ENCODE results near the gene RPA3.
A peak's percentile ranks its signal among the peaks of the same experiment; 100 is the strongest.

RPA3 gene

GRCh38 chr7:7653593-7654187 lies 64.7 kb downstream of the RPA3 start:
- Histone ChIP-seq H3K27me3 (ENCODE audit: control insufficient read depth in 1 of 2, insufficient read depth in 2 of 2, low read length in 2 of 2) (no peaks in the 10 kb centered on the region), H3K36me3 (ENCODE audit: control insufficient read depth in 2 of 2, insufficient read depth in 2 of 2, low read length in 2 of 2) (no peaks in the 10 kb centered on the region), H3K9ac (ENCODE audit: low read length in 2 of 2) (no peak overlapping the region), H3K9me3 (ENCODE audit: control insufficient read depth in 2 of 2, low read length in 2 of 2) (no peaks in the 10 kb centered on the region), H3K4me3 (ENCODE audit: low read length in 2 of 2) (no peak overlapping the region), H3K27ac (ENCODE audit: low read length) (no peak overlapping the region), H3K4me1 (ENCODE audit: control insufficient read depth, insufficient read depth, low read length) (no peaks in the 10 kb centered on the region)

GRCh38 chr7:7652798-7653540 lies 65.4 kb downstream of the RPA3 start:
- H3K4me1 ChIP-seq (ENCODE audit: control insufficient read depth, insufficient read depth, low read length) = no peaks in the 10 kb centered on the region
- H3K36me3 ChIP-seq (ENCODE audit: control insufficient read depth in 2 of 2, insufficient read depth in 2 of 2, low read length in 2 of 2) = no peaks in the 10 kb centered on the region
- no peaks in the 10 kb centered on the region for H3K27me3 ChIP-seq (ENCODE audit: control insufficient read depth in 1 of 2, insufficient read depth in 2 of 2, low read length in 2 of 2)
- no peaks in the 10 kb centered on the region for H3K9me3 ChIP-seq (ENCODE audit: control insufficient read depth in 2 of 2, low read length in 2 of 2)
- no peak overlapping the region for H3K9ac ChIP-seq (ENCODE audit: low read length in 2 of 2)
- no peak overlapping the region for H3K27ac ChIP-seq (ENCODE audit: low read length)
- H3K4me3 ChIP-seq (ENCODE audit: low read length in 2 of 2) = no peak overlapping the region

GRCh38 chr7:7651479-7651878 lies 66.9 kb downstream of the RPA3 start:
- H3K9ac ChIP-seq (ENCODE audit: low read length in 2 of 2) = no peak overlapping the region
- H3K4me1 ChIP-seq (ENCODE audit: control insufficient read depth, insufficient read depth, low read length) = no peaks in the 10 kb centered on the region
- no peak overlapping the region for H3K4me3 ChIP-seq (ENCODE audit: low read length in 2 of 2)
- H3K27ac ChIP-seq (ENCODE audit: low read length) = no peak overlapping the region
- no peaks in the 10 kb centered on the region for H3K9me3 ChIP-seq (ENCODE audit: control insufficient read depth in 2 of 2, low read length in 2 of 2)
- no peaks in the 10 kb centered on the region for H3K27me3 ChIP-seq (ENCODE audit: control insufficient read depth in 1 of 2, insufficient read depth in 2 of 2, low read length in 2 of 2)
- H3K36me3 ChIP-seq (ENCODE audit: control insufficient read depth in 2 of 2, insufficient read depth in 2 of 2, low read length in 2 of 2) = no peaks in the 10 kb centered on the region

- Histone ChIP-seq H3K9ac (ENCODE audit: low read length in 2 of 2) (no peak overlapping the region), H3K27me3 (ENCODE audit: control insufficient read depth in 1 of 2, insufficient read depth in 2 of 2, low read length in 2 of 2) (no peaks in the 10 kb centered on the region), H3K27ac (ENCODE audit: low read length) (no peak overlapping the region), H3K4me3 (ENCODE audit: low read length in 2 of 2) (no peak overlapping the region), H3K4me1 (ENCODE audit: control insufficient read depth, insufficient read depth, low read length) (no peaks in the 10 kb centered on the region), H3K36me3 (ENCODE audit: control insufficient read depth in 2 of 2, insufficient read depth in 2 of 2, low read length in 2 of 2) (no peaks in the 10 kb centered on the region), H3K9me3 (ENCODE audit: control insufficient read depth in 2 of 2, low read length in 2 of 2) (no peaks in the 10 kb centered on the region)
Measured at GRCh38 chr7:7650682-7651206, 67.7 kb downstream of the RPA3 start.

GRCh38 chr7:7647495-7648036 lies 70.8 kb downstream of the RPA3 start:
- no peak overlapping the region for H3K4me3 ChIP-seq (ENCODE audit: low read length in 2 of 2)
- H3K4me1 ChIP-seq (ENCODE audit: control insufficient read depth, insufficient read depth, low read length) = no peaks in the 10 kb centered on the region
- H3K36me3 ChIP-seq (ENCODE audit: control insufficient read depth in 2 of 2, insufficient read depth in 2 of 2, low read length in 2 of 2) = no peaks in the 10 kb centered on the region
- no peak overlapping the region for H3K27ac ChIP-seq (ENCODE audit: low read length)
- no peak overlapping the region for H3K9ac ChIP-seq (ENCODE audit: low read length in 2 of 2)
- no peaks in the 10 kb centered on the region for H3K27me3 ChIP-seq (ENCODE audit: control insufficient read depth in 1 of 2, insufficient read depth in 2 of 2, low read length in 2 of 2)
- no peaks in the 10 kb centered on the region for H3K9me3 ChIP-seq (ENCODE audit: control insufficient read depth in 2 of 2, low read length in 2 of 2)

DNA sequence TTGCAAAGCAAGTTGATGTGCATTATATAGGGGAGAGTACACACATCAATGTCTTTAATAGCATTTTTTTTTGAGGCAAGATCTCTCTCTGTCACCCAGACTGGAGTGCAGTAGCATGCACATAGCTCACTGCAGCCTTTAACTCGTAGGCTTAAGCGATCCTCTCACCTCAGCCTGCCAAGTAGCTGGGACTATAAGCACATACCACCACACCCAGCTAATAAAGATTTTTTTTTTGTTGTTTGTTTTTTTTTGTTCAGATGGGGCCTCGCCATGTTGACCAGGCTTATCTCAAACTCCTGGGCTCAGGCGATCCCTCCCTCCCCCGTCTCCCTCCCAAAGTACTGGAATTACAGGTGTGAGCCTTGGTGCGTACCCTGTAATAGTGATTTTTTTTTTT lies 76.3 kb downstream of the RPA3 start:
- no peaks in the 10 kb centered on the region for H3K9me3 ChIP-seq (ENCODE audit: control insufficient read depth in 2 of 2, low read length in 2 of 2)
- no peaks in the 10 kb centered on the region for H3K27me3 ChIP-seq (ENCODE audit: control insufficient read depth in 1 of 2, insufficient read depth in 2 of 2, low read length in 2 of 2)
- H3K4me1 ChIP-seq (ENCODE audit: control insufficient read depth, insufficient read depth, low read length) = no peaks in the 10 kb centered on the region
- no peak overlapping the region for H3K27ac ChIP-seq (ENCODE audit: low read length)
- H3K36me3 ChIP-seq (ENCODE audit: control insufficient read depth in 2 of 2, insufficient read depth in 2 of 2, low read length in 2 of 2) = no peaks in the 10 kb centered on the region
- H3K4me3 ChIP-seq (ENCODE audit: low read length in 2 of 2) = peak overlapping the region in 1 of 2 donors; percentile 97
- no peak overlapping the region for H3K9ac ChIP-seq (ENCODE audit: low read length in 2 of 2)

GRCh38 chr7:7641129-7641663 lies 77.2 kb downstream of the RPA3 start:
- Histone ChIP-seq H3K4me3 (ENCODE audit: low read length in 2 of 2) (peak overlapping the region; percentile 96 to 97), H3K4me1 (ENCODE audit: control insufficient read depth, insufficient read depth, low read length) (no peaks in the 10 kb centered on the region), H3K27me3 (ENCODE audit: control insufficient read depth in 1 of 2, insufficient read depth in 2 of 2, low read length in 2 of 2) (no peaks in the 10 kb centered on the region), H3K9me3 (ENCODE audit: control insufficient read depth in 2 of 2, low read length in 2 of 2) (no peaks in the 10 kb centered on the region), H3K36me3 (ENCODE audit: control insufficient read depth in 2 of 2, insufficient read depth in 2 of 2, low read length in 2 of 2) (no peaks in the 10 kb centered on the region), H3K9ac (ENCODE audit: low read length in 2 of 2) (peak overlapping the region; percentile 85 to 90), H3K27ac (ENCODE audit: low read length) (peak overlapping the region; percentile 80)

- H3K4me3 ChIP-seq (ENCODE audit: low read length in 2 of 2) = peak within 1 kb of the TSS; percentile 96 to 97
- H3K4me1 ChIP-seq (ENCODE audit: control insufficient read depth, insufficient read depth, low read length) = no peaks in the 10 kb centered on the region
- H3K9ac ChIP-seq (ENCODE audit: low read length in 2 of 2) = peak within 1 kb of the TSS; percentile 85 to 90
- H3K27me3 ChIP-seq (ENCODE audit: control insufficient read depth in 1 of 2, insufficient read depth in 2 of 2, low read length in 2 of 2) = no peaks in the 10 kb centered on the region
- H3K9me3 ChIP-seq (ENCODE audit: control insufficient read depth in 2 of 2, low read length in 2 of 2) = no peaks in the 10 kb centered on the region
- H3K27ac ChIP-seq (ENCODE audit: low read length) = peak within 1 kb of the TSS; percentile 80
- H3K36me3 ChIP-seq (ENCODE audit: control insufficient read depth in 2 of 2, insufficient read depth in 2 of 2, low read length in 2 of 2) = no peaks in the 10 kb centered on the region
Measured at GRCh38 chr7:7640221-7641128, 77.9 kb downstream of the RPA3 start, which contains the start of gene UMAD1. Gene UMAD1 (plus strand): TSS chr7:7640752. CDS start chr7:7673372, 32,620 bp downstream.

DNA sequence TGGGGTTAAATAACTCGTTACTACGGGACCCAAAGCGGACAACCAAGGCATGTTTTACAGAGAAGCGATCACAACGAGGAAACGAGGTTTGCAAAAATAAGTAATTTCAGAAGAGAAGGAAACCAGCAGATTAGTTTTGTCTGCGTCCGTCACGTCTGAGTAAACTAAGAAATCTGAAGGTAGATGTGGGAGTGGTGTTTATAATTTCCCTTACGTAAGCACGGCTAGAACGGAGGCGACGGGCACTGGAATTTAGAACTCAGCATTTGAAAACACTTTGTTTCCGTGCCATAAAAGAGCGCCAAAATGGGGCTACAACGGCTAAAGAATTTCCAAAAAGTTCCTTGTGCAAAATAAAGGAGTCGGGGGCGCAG lies 78.6 kb downstream of the RPA3 start:
- no peaks in the 10 kb centered on the region for H3K36me3 ChIP-seq (ENCODE audit: control insufficient read depth in 2 of 2, insufficient read depth in 2 of 2, low read length in 2 of 2)
- H3K9ac ChIP-seq (ENCODE audit: low read length in 2 of 2) = peak overlapping the region; percentile 74 to 81
- peak overlapping the region; percentile 96 to 97 for H3K4me3 ChIP-seq (ENCODE audit: low read length in 2 of 2)
- no peaks in the 10 kb centered on the region for H3K9me3 ChIP-seq (ENCODE audit: control insufficient read depth in 2 of 2, low read length in 2 of 2)
- H3K4me1 ChIP-seq (ENCODE audit: control insufficient read depth, insufficient read depth, low read length) = no peaks in the 10 kb centered on the region
- H3K27ac ChIP-seq (ENCODE audit: low read length) = peak overlapping the region; percentile 80
- no peaks in the 10 kb centered on the region for H3K27me3 ChIP-seq (ENCODE audit: control insufficient read depth in 1 of 2, insufficient read depth in 2 of 2, low read length in 2 of 2)

DNA sequence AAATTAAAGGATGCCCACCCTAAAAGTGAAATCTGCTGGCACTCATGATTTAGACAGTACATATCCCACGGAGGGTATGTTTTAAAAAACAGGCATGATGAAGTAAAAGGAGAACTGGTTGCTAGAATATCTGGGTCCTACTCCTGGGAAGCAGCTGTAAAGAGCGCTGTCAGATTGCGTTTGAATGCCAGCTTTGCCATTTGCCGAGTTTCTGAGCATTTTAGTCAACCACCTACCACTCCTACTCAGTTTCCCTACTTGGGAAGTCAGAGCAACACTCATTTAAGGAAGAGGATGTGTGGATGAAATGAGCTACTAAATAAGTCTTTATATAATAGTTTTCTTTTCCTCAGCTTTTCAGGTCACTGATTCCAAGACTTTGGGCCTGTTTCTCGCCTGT lies 79.0 kb downstream of the RPA3 start:
- no peaks in the 10 kb centered on the region for H3K4me1 ChIP-seq (ENCODE audit: control insufficient read depth, insufficient read depth, low read length)
- no peaks in the 10 kb centered on the region for H3K9me3 ChIP-seq (ENCODE audit: control insufficient read depth in 2 of 2, low read length in 2 of 2)
- H3K4me3 ChIP-seq (ENCODE audit: low read length in 2 of 2) = peak overlapping the region; percentile 96 to 97
- peak overlapping the region in 1 of 2 donors; percentile 81 for H3K9ac ChIP-seq (ENCODE audit: low read length in 2 of 2)
- no peaks in the 10 kb centered on the region for H3K36me3 ChIP-seq (ENCODE audit: control insufficient read depth in 2 of 2, insufficient read depth in 2 of 2, low read length in 2 of 2)
- no peaks in the 10 kb centered on the region for H3K27me3 ChIP-seq (ENCODE audit: control insufficient read depth in 1 of 2, insufficient read depth in 2 of 2, low read length in 2 of 2)
- no peak overlapping the region for H3K27ac ChIP-seq (ENCODE audit: low read length)
